Progenitor cell of endocrine pancreas (in vitro differentiated cells): ENCODE results near the gene RNF20. TPM values are rescaled to one million over a fixed set of nuclear protein-coding genes. Genes with fewer than 3 reads are reported as not detected.

Source experiments
- DNase-seq: peaks from one replicate; pipeline ENCODE4 v3.0.0; 2021; ENCODE audit warnings: low spot score; ENCODE audit not compliant: unreplicated experiment
- H3K27ac Mint-ChIP-seq: 2 replicates; pipeline ENCODE4 v1.8.0; 2021; ENCODE audit warnings: mild to moderate bottlenecking, moderate library complexity, mixed read lengths
- H3K27me3 Mint-ChIP-seq: 2 replicates; pipeline ENCODE4 v1.8.0; 2021; ENCODE audit warnings: mixed read lengths
- H3K36me3 Mint-ChIP-seq: 2 replicates; pipeline ENCODE4 v1.8.0; 2022; ENCODE audit warnings: mixed read lengths; ENCODE audit not compliant: insufficient read depth
- H3K4me1 Mint-ChIP-seq: 2 replicates; pipeline ENCODE4 v1.8.0; 2021; ENCODE audit warnings: low read depth, mixed read lengths
- H3K4me3 Mint-ChIP-seq: 2 replicates; pipeline ENCODE4 v1.8.0; 2021; ENCODE audit warnings: low read depth, mild to moderate bottlenecking, moderate library complexity, mixed read lengths
- H3K9me3 Mint-ChIP-seq: 2 replicates; pipeline ENCODE4 v1.8.0; 2021; ENCODE audit warnings: low read depth, mixed read lengths
- CTCF ChIP-seq: fragments of 200-600 bp; sonication (generic); IDR thresholded peaks from one replicate; pipeline ENCODE4 v1.5.0; 2021; ENCODE audit warnings: antibody characterized with exemption, mild to moderate bottlenecking; ENCODE audit not compliant: unreplicated experiment
- total RNA-seq: library from RNA; stranded (reverse); gene quantifications from 2 replicates; pipeline ENCODE4 v1.2.1, GENCODE V29; 2021

The RNF20 gene
- total RNA-seq, 1 donor from 2014 or later, result 53.9 TPM

- Mint-ChIP-seq H3K9me3 (no peaks in the 10 kb centered on the region), H3K27me3 (no peaks in the 10 kb centered on the region), H3K4me3 (no peak overlapping the region), H3K36me3 (no peaks in the 10 kb centered on the region), H3K4me1 (peaks cover 5% of the 10 kb centered on the region), H3K27ac (no peak overlapping the region)
- no peak for DNase-seq
- TF ChIP-seq CTCF, result no peak
Observed at GRCh38 chr9:101578378-101578777, 44.7 kb downstream of the RNF20 start.

- no peaks in the 10 kb centered on the region for H3K9me3 Mint-ChIP-seq
- H3K4me3 Mint-ChIP-seq, result no peak overlapping the region
- peaks cover 5% of the 10 kb centered on the region for H3K4me1 Mint-ChIP-seq
- H3K27me3 Mint-ChIP-seq, result no peaks in the 10 kb centered on the region
- H3K36me3 Mint-ChIP-seq, result no peaks in the 10 kb centered on the region
- no peak for DNase-seq
- no peak for TF ChIP-seq CTCF
- H3K27ac Mint-ChIP-seq, result no peak overlapping the region
Observed at GRCh38 chr9:101579711-101580545, 46.3 kb downstream of the RNF20 start.

GRCh38 chr9:101582553-101582952, 48.9 kb downstream of the RNF20 start:
- H3K36me3 Mint-ChIP-seq, result no peaks in the 10 kb centered on the region
- no peak overlapping the region for H3K27ac Mint-ChIP-seq
- H3K4me1 Mint-ChIP-seq, result no peaks in the 10 kb centered on the region
- H3K9me3 Mint-ChIP-seq, result no peaks in the 10 kb centered on the region
- DNase-seq, result no peak
- H3K27me3 Mint-ChIP-seq, result no peaks in the 10 kb centered on the region
- TF ChIP-seq CTCF, result no peak
- no peak overlapping the region for H3K4me3 Mint-ChIP-seq

- Mint-ChIP-seq H3K4me1 (no peaks in the 10 kb centered on the region), H3K9me3 (no peaks in the 10 kb centered on the region), H3K27me3 (no peaks in the 10 kb centered on the region), H3K4me3 (no peak overlapping the region), H3K36me3 (no peaks in the 10 kb centered on the region), H3K27ac (no peak overlapping the region)
- no peak for DNase-seq
- TF ChIP-seq CTCF, result no peak
Observed at GRCh38 chr9:101585740-101586139, 52.1 kb downstream of the RNF20 start.

GRCh38 chr9:101586651-101587050, 53.0 kb downstream of the RNF20 start:
- Mint-ChIP-seq H3K27ac (no peak overlapping the region), H3K36me3 (no peaks in the 10 kb centered on the region), H3K4me1 (no peaks in the 10 kb centered on the region), H3K27me3 (no peaks in the 10 kb centered on the region), H3K4me3 (no peak overlapping the region), H3K9me3 (no peaks in the 10 kb centered on the region)
- TF ChIP-seq CTCF, result no peak
- DNase-seq, result no peak
